HepG2 (cell line): ENCODE measurements around the gene DPF1. TPM values are rescaled to one million over a fixed set of nuclear protein-coding genes. Genes with fewer than 3 reads are reported as not detected.

Source experiments
- ATF7-NPFF ChIP-seq: sonication (generic); formaldehyde crosslinking; IDR thresholded peaks from 2 replicates; pipeline ENCODE4 v1.8.1; 2023; ENCODE audit warnings: mild to moderate bottlenecking, low read depth, missing genetic modification reagents, moderate library complexity
- CCAR2 ChIP-seq: fragments of 200-400 bp; formaldehyde crosslinking; optimal IDR thresholded peaks from 2 replicates; pipeline ENCODE3; 2018; ENCODE audit warnings: low read depth, mild to moderate bottlenecking, low read length, moderate library complexity
- CHD4 ChIP-seq: fragments of 200-600 bp; sonication (generic); IDR thresholded peaks from 2 replicates; pipeline ENCODE4 v1.7.0; 2017; ENCODE audit warnings: mild to moderate bottlenecking, low read length, borderline replicate concordance
- HMGXB4 ChIP-seq, 2 experiments: sonication (generic) in 1 of 2; formaldehyde crosslinking in 1 of 2; IDR thresholded peaks; 2 replicates each; pipeline versions ENCODE4 v1.4.0 to v1.6.1; 2018 to 2020; ENCODE audit warnings: missing genetic modification reagents in 2 of 2, borderline replicate concordance in 1 of 2, low read depth in 1 of 2, mild to moderate bottlenecking in 1 of 2, missing biosample characterization in 1 of 2
- HNF1A ChIP-seq, 2 experiments: sonication (generic) in 1 of 2; formaldehyde crosslinking in 1 of 2; IDR thresholded peaks; 2 replicates each; pipeline versions ENCODE4 v1.4.0 to v1.6.1; 2016 to 2020; ENCODE audit warnings: borderline replicate concordance in 1 of 2, low read depth in 1 of 2, mild to moderate bottlenecking in 1 of 2, missing genetic modification reagents in 1 of 2
- KLF16 ChIP-seq, 2 experiments: sonication (generic) in 1 of 2; formaldehyde crosslinking in 1 of 2; IDR thresholded peaks; 2 replicates each; pipeline versions ENCODE4 v1.6.1 to v1.8.0; 2016 to 2023; ENCODE audit warnings: missing genetic modification reagents in 2 of 2, missing compliant biosample characterization in 1 of 2
- MBD4 ChIP-seq: IDR thresholded peaks from 2 replicates; pipeline ENCODE4 v1.6.1; 2012; ENCODE audit warnings: low read length, inconsistent platforms, borderline replicate concordance
- ONECUT2 ChIP-seq: sonication (generic); formaldehyde crosslinking; IDR thresholded peaks from 2 replicates; pipeline ENCODE4 v1.4.0; 2020; ENCODE audit warnings: missing genetic modification reagents
- POLR2AphosphoS2 ChIP-seq: IDR thresholded peaks from 2 replicates; pipeline ENCODE4 v1.6.1; 2011; ENCODE audit warnings: low read depth, low read length, improper control_type of control experiment
- RORA ChIP-seq: sonication (generic); formaldehyde crosslinking; IDR thresholded peaks from 2 replicates; pipeline ENCODE4 v1.5.0; 2020; ENCODE audit warnings: mild to moderate bottlenecking, missing genetic modification reagents, moderate library complexity
- ZBTB26 ChIP-seq: IDR thresholded peaks from 2 replicates; pipeline ENCODE4 v1.6.1; 2016; ENCODE audit warnings: missing compliant biosample characterization, missing genetic modification reagents, borderline replicate concordance
- ZNF280D ChIP-seq: sonication (generic); formaldehyde crosslinking; IDR thresholded peaks from 2 replicates; pipeline ENCODE4 v1.5.1; 2020; ENCODE audit warnings: mild to moderate bottlenecking, missing genetic modification reagents
- ZNF547 ChIP-seq: sonication (generic); formaldehyde crosslinking; IDR thresholded peaks from 2 replicates; pipeline ENCODE4 v1.5.1; 2020; ENCODE audit warnings: mild to moderate bottlenecking, missing genetic modification reagents
- ZNF558 ChIP-seq: sonication (generic); formaldehyde crosslinking; IDR thresholded peaks from 2 replicates; pipeline ENCODE4 v1.9.0; 2022; ENCODE audit warnings: mild to moderate bottlenecking, missing genetic modification reagents, borderline replicate concordance
- ZNF737 ChIP-seq: sonication (generic); formaldehyde crosslinking; IDR thresholded peaks from 2 replicates; pipeline ENCODE4 v1.5.0; 2020; ENCODE audit warnings: missing genetic modification reagents, mild to moderate bottlenecking, borderline replicate concordance
- ZNF747 ChIP-seq: sonication (generic); formaldehyde crosslinking; IDR thresholded peaks from 2 replicates; pipeline ENCODE4 v1.8.1; 2023; ENCODE audit warnings: missing genetic modification reagents, mild to moderate bottlenecking, borderline replicate concordance
- ZNF788 ChIP-seq: sonication (generic); formaldehyde crosslinking; IDR thresholded peaks from 2 replicates; pipeline ENCODE4 v1.5.0; 2020; ENCODE audit warnings: mild to moderate bottlenecking, missing genetic modification reagents, borderline replicate concordance
- polyA plus RNA-seq, 8 experiments: library from polyadenylated mRNA; depleted of rRNA in 3 of 8; stranded (reverse) in 7 of 8; unstranded in 1 of 8; fragments of >200 nt; fragmentation: Illumina TruSeq in 4 of 8; extraction: Trizol in 4 of 8; gene quantifications; 2 replicates each; pipeline versions ENCODE4 v1.2.1 to v1.2.3, GENCODE V29; 2011 to 2016; ENCODE audit warnings: low read depth in 4 of 8, missing spikeins in 1 of 8, mixed read lengths in 1 of 8; ENCODE audit not compliant: insufficient read depth in 1 of 8
- total RNA-seq, 5 experiments: library from RNA; depleted of rRNA; stranded (reverse); fragments of >200 nt; fragmentation: Illumina TruSeq; extraction: Trizol; gene quantifications; 2 replicates each; pipeline ENCODE4 v1.2.3, GENCODE V29; 2016; ENCODE audit warnings: low read depth in 1 of 5

Gene DPF1
- total and polyA plus RNA-seq, 2 of the 13 experiments (the other 11 are each of a cell fraction or from before 2014, with no cell fraction given): 1.0 to 3.2 TPM

- TF ChIP-seq HNF1A (IDR thresholded peaks at IDR 0.05; ENCODE audit: low read depth) (no peak), HNF1A (CRISPR knock-in tag; IDR thresholded peaks at IDR 0.05; ENCODE audit: borderline replicate concordance) (peak; percentile 41; the same call in 1 of the 2 replicates), ZNF737 (no peak), POLR2AphosphoS2 (no peak), HMGXB4 (CRISPR knock-in tag; IDR thresholded peaks at IDR 0.05; ENCODE audit: borderline replicate concordance in 1 of 2, low read depth in 1 of 2) (peak; percentile 25 to 65; a peak in 1 of 4 replicates), ONECUT2 (CRISPR knock-in tag) (no peak), ZNF788 (no peak), ZNF547 (CRISPR knock-in tag) (no peak), ATF7-NPFF (0 out of 2 replicates have a peak, but pooled peaks have one; percentile 39), ZNF747 (no peak), CCAR2 (no peak), ZNF280D (CRISPR knock-in tag) (no peak), ZBTB26 (no peak), MBD4 (no peak), RORA (CRISPR knock-in tag) (no peak), KLF16 (CRISPR knock-in tag; IDR thresholded peaks at IDR 0.05) (no peak), CHD4 (no peak), ZNF558 (CRISPR knock-in tag) (no peak)
Observed at GRCh38 chr19:38224014-38224862, at the start of gene DPF1 (continued).
